ENCODE results near the gene DMRTB1. TPM values are rescaled to one million over a fixed set of nuclear protein-coding genes. Genes with fewer than 3 reads are reported as not detected.

DMRTB1 gene
- total RNA-seq, 4 donors from 2014 or later, result not detected

- 65 to 75% methylated on average over 29 of the region's 29 CpGs for WGBS, 2 donors
- H3K27me3 ChIP-seq, result peaks cover 0 to 2% of the 10 kb centered on the region in 2 donors
- no peaks in the 10 kb centered on the region for H3K9me3 ChIP-seq
- H3K4me3 ChIP-seq, result no peak overlapping the region
- H3K27ac ChIP-seq, result no peak overlapping the region
- no peak for TF ChIP-seq POLR2A (IDR thresholded peaks at IDR 0.05)
- TF ChIP-seq EP300 (IDR thresholded peaks at IDR 0.05), result no peak
- TF ChIP-seq CTCF (IDR thresholded peaks at IDR 0.05), result no peak
- H3K36me3 ChIP-seq, result no peaks in the 10 kb centered on the region
- no peak for DNase-seq (ENCODE audit: low spot score in 2 of 2)
- no peaks in the 10 kb centered on the region for H3K4me1 ChIP-seq
These were observed 1.6 kb downstream of the DMRTB1 start for GRCh38 chr1:53460666-53461322.

DNA sequence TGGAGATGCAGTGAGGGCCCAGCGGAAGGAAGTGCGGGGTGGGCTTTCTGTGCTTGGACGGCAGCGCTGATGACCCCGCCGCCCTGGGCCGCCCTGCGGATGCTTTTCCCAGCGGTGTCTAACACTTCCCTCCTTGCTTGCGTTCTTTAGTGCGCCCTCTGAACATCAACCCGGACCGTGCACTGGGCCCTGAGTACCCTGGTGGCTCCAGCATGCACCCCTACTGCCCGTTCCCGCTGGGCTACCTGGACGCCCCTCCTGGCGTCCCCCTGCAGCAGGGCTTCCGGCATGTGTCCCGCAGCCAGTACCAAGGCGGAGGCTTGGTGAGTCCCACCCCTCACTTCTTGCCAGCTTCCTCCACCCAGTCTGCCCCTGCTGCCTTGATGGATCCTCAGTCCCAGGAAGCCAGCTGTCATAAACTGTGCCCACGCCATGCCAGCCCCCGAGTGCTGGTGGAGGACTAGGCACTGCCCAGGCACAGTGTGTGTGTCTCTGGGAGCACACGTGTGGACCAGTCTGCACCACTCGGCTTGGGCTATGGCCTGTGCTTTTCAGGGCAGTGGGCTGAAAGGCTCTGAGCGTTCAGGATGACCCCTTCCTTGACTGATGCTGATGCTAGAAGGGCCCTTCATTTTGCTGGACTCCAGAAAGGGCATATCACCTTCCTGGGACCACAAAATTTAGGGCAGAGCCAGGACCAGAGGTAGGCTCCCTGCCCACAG is 2.3 kb downstream of the DMRTB1 start:
- no peak for DNase-seq (ENCODE audit: low spot score in 2 of 2)
- no peak overlapping the region for H3K27ac ChIP-seq
- WGBS, 2 donors, result 91 to 93% methylated on average over 16 to 21 of the region's 25 CpGs
- TF ChIP-seq POLR2A (IDR thresholded peaks at IDR 0.05), result no peak
- no peak for TF ChIP-seq CTCF (IDR thresholded peaks at IDR 0.05)
- no peak for TF ChIP-seq EP300 (IDR thresholded peaks at IDR 0.05)
- no peaks in the 10 kb centered on the region for H3K4me1 ChIP-seq
- H3K27me3 ChIP-seq, result no peaks in the 10 kb centered on the region
- H3K9me3 ChIP-seq, result no peaks in the 10 kb centered on the region
- no peak overlapping the region for H3K4me3 ChIP-seq
- H3K36me3 ChIP-seq, result no peaks in the 10 kb centered on the region

GRCh38 chr1:53462193-53462592 is 3.0 kb downstream of the DMRTB1 start:
- 67 to 71% methylated on average over 6 of the region's 6 CpGs for WGBS, 2 donors
- H3K4me3 ChIP-seq, result no peak overlapping the region
- no peaks in the 10 kb centered on the region for H3K9me3 ChIP-seq
- no peaks in the 10 kb centered on the region for H3K36me3 ChIP-seq
- no peaks in the 10 kb centered on the region for H3K27me3 ChIP-seq
- H3K4me1 ChIP-seq, result no peaks in the 10 kb centered on the region
- DNase-seq (ENCODE audit: low spot score in 2 of 2), result no peak
- TF ChIP-seq CTCF (IDR thresholded peaks at IDR 0.05), result no peak
- no peak for TF ChIP-seq POLR2A (IDR thresholded peaks at IDR 0.05)
- no peak overlapping the region for H3K27ac ChIP-seq

DNA sequence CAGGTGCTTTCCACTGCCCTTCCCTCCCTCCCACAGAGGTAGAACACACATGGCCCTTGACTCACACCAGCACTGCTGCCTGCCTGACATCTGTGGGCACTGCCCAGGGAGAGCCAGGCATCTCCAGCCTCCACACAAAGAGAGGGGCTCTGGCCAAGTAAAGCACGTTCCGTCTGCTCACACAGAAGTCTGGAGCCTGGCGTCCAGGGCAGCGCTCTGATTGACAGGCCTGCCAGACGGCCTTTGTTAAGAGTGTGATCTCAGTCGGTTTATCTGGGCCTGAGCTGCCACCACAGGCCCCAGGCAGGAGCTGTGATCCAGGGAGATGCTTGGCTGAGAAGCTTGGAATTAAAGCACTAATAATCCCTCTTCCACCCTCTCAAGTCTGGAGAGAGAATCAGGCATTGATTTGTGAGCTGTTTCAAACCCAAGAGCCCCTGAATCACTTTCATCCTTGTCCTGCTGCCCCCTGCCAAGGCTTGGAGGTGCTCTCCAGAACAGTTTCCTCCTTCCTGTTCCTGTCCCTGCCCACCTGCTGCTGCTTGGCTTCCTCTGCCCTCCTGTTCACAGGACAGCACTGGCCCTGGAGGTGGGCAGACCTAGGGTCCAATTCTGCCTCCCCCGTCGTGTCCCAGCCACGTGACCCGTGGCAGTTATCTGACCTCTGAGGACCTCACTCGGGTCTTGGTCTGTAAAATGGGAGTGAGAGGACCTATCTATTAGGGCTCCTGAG is 3.7 kb downstream of the DMRTB1 start:
- Histone ChIP-seq H3K27me3 (no peaks in the 10 kb centered on the region), H3K9me3 (no peaks in the 10 kb centered on the region), H3K4me1 (no peaks in the 10 kb centered on the region), H3K36me3 (no peaks in the 10 kb centered on the region), H3K27ac (no peak overlapping the region), H3K4me3 (no peak overlapping the region)
- 54 to 64% methylated on average over 11 of the region's 11 CpGs for whole genome bisulfite sequencing, 2 donors
- TF ChIP-seq POLR2A (IDR thresholded peaks at IDR 0.05), result no peak
- TF ChIP-seq CTCF (IDR thresholded peaks at IDR 0.05), result no peak
- no peak for TF ChIP-seq EP300 (IDR thresholded peaks at IDR 0.05)
- DNase-seq (ENCODE audit: low spot score in 2 of 2), result no peak
